Hepatocyte (in vitro differentiated cells): ENCODE data around the gene GNAZ. TPM values are rescaled to one million over a fixed set of nuclear protein-coding genes. Genes with fewer than 3 reads are reported as not detected.

Experiments used
- DNase-seq: peaks from one replicate; pipeline ENCODE4 v3.0.0-alpha.2; 2016; ENCODE audit warnings: low spot score
- H2AFZ ChIP-seq: fragments of 200-600 bp; sonication (generic); 2 replicates; pipeline ENCODE4 v1.6.0; 2016; ENCODE audit warnings: antibody characterized with exemption, mild to moderate bottlenecking
- H3K27ac ChIP-seq: fragments of 200-600 bp; sonication (generic); 2 replicates; pipeline ENCODE4 v1.5.1; 2016; ENCODE audit warnings: mild to moderate bottlenecking
- H3K27me3 ChIP-seq: fragments of 200-600 bp; sonication (generic); 2 replicates; pipeline ENCODE4 v1.6.1; 2016
- H3K36me3 ChIP-seq: fragments of 200-600 bp; sonication (generic); replicated peaks from 2 replicates; pipeline ENCODE4 v1.5.1; 2016; ENCODE audit warnings: low read depth; ENCODE audit not compliant: insufficient read depth
- H3K4me1 ChIP-seq: fragments of 200-600 bp; sonication (generic); 2 replicates; pipeline ENCODE4 v1.5.1; 2016; ENCODE audit warnings: mild to moderate bottlenecking, moderate library complexity; ENCODE audit not compliant: insufficient read depth
- H3K4me2 ChIP-seq: fragments of 200-600 bp; sonication (generic); 2 replicates; pipeline ENCODE4 v1.6.0; 2016
- H3K4me3 ChIP-seq: fragments of 200-600 bp; sonication (generic); 2 replicates; pipeline ENCODE4 v1.5.1; 2016; ENCODE audit warnings: mild to moderate bottlenecking
- H3K79me2 ChIP-seq: fragments of 200-600 bp; sonication (generic); 2 replicates; pipeline ENCODE4 v1.6.0; 2017; ENCODE audit warnings: mild to moderate bottlenecking
- H3K9me2 ChIP-seq: fragments of 200-600 bp; sonication (generic); replicated peaks from 2 replicates; pipeline ENCODE4 v1.6.0; 2017; ENCODE audit warnings: mild to moderate bottlenecking; ENCODE audit not compliant: insufficient read depth
- H3K9me3 ChIP-seq: fragments of 200-600 bp; sonication (generic); 2 replicates; pipeline ENCODE4 v1.5.1; 2016; ENCODE audit warnings: low read depth, mild to moderate bottlenecking
- H4K20me1 ChIP-seq: fragments of 200-600 bp; sonication (generic); 2 replicates; pipeline ENCODE4 v1.6.0; 2016; ENCODE audit warnings: mild to moderate bottlenecking; ENCODE audit not compliant: insufficient read depth, poor library complexity, severe bottlenecking
- CTCF ChIP-seq: fragments of 200-600 bp; sonication (generic); IDR thresholded peaks from 2 replicates; pipeline ENCODE4 v1.5.1; 2016; ENCODE audit warnings: antibody characterized with exemption, mild to moderate bottlenecking; ENCODE audit not compliant: poor library complexity
- EZH2 ChIP-seq: fragments of 200-600 bp; sonication (generic); IDR thresholded peaks from 2 replicates; pipeline ENCODE4 v1.6.1; 2016; ENCODE audit warnings: antibody characterized with exemption, mild to moderate bottlenecking, borderline replicate concordance
- EZH2phosphoT487 ChIP-seq: fragments of 200-600 bp; sonication (generic); IDR thresholded peaks from one replicate; pipeline ENCODE4 v1.6.1; 2018; ENCODE audit warnings: antibody characterized with exemption, mild to moderate bottlenecking, low read depth, moderate library complexity; ENCODE audit not compliant: unreplicated experiment, severe bottlenecking
- WGBS: methylation state at CpG from one replicate; pipeline ENCODE4 v1.1.6; 2016; ENCODE audit warnings: low lambda C conversion rate; ENCODE audit errors: missing lambda C conversion rate; 5-methylcytosine and 5-hydroxymethylcytosine counted together
- polyA plus RNA-seq: library from polyadenylated mRNA; unstranded; fragments of >200 nt; fragmentation: Nextera tagmentation; extraction: Ambion mirVana; gene quantifications from 2 replicates; pipeline ENCODE4 v1.2.1, GENCODE V29; 2016
- total RNA-seq: library from RNA; depleted of rRNA; stranded (reverse); fragments of >200 nt; gene quantifications from 2 replicates; pipeline ENCODE4 v1.2.3, GENCODE V29; 2014

GNAZ gene
- total and polyA plus RNA-seq, 2 experiments from 2014 or later: 3.4 to 4.1 TPM

DNA sequence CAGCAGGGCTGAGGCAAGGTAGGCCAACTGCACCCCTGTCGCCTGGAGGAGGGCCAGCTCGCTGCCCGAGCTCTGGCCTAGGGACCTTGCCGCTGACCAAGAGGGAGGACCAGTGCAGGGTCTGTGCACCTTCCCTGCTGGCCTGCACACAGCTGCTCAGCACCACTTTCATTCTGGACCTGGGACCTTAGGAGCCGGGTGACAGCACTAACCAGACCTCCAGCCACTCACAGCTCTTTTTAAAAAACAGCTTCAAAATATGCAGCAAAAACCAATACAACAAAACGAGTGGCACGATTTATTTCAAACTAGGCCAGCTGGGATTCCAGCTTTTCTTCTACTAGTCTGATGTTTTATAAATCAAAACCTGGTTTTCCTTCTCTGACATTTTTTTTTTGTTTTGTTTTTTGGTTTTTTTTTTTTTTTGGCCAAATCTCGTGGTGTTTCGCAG, 53.5 kb downstream of the GNAZ start:
- Histone ChIP-seq H3K79me2 (no peaks in the 10 kb centered on the region), H3K4me3 (no peak overlapping the region), H3K4me1 (no peaks in the 10 kb centered on the region), H3K36me3 (no peaks in the 10 kb centered on the region), H2AFZ (no peak overlapping the region), H3K9me2 (no peaks in the 10 kb centered on the region), H3K4me2 (no peak overlapping the region), H3K27me3 (no peaks in the 10 kb centered on the region), H4K20me1 (no peaks in the 10 kb centered on the region), H3K27ac (no peak overlapping the region), H3K9me3 (no peaks in the 10 kb centered on the region)
- WGBS: 81% methylated on average over 9 of the region's 9 CpGs
- TF ChIP-seq EZH2phosphoT487: no peak
- TF ChIP-seq CTCF: no peak
- no peak for TF ChIP-seq EZH2
- DNase-seq: no peak

- H3K79me2 ChIP-seq: no peaks in the 10 kb centered on the region
- 84% methylated on average over 19 of the region's 19 CpGs for WGBS
- no peak overlapping the region for H3K4me3 ChIP-seq
- H3K36me3 ChIP-seq: no peaks in the 10 kb centered on the region
- no peaks in the 10 kb centered on the region for H3K9me3 ChIP-seq
- H4K20me1 ChIP-seq: no peaks in the 10 kb centered on the region
- H3K4me1 ChIP-seq: no peaks in the 10 kb centered on the region
- H3K27me3 ChIP-seq: no peaks in the 10 kb centered on the region
- no peak overlapping the region for H3K27ac ChIP-seq
- TF ChIP-seq EZH2phosphoT487: no peak
- no peak for DNase-seq
- H3K9me2 ChIP-seq: no peaks in the 10 kb centered on the region
- H3K4me2 ChIP-seq: no peak overlapping the region
- no peak overlapping the region for H2AFZ ChIP-seq
Observed at GRCh38 chr22:23124611-23125511, 54.5 kb downstream of the GNAZ start.

- Histone ChIP-seq H4K20me1 (no peaks in the 10 kb centered on the region), H3K4me3 (no peak overlapping the region), H3K36me3 (no peaks in the 10 kb centered on the region), H3K4me2 (no peak overlapping the region), H2AFZ (no peak overlapping the region), H3K9me2 (no peaks in the 10 kb centered on the region), H3K27ac (no peak overlapping the region), H3K27me3 (no peaks in the 10 kb centered on the region), H3K9me3 (no peaks in the 10 kb centered on the region), H3K79me2 (no peaks in the 10 kb centered on the region), H3K4me1 (no peaks in the 10 kb centered on the region)
- DNase-seq: no peak
- 89% methylated on average over 18 of the region's 18 CpGs for WGBS
- TF ChIP-seq EZH2phosphoT487 (no peak), CTCF (no peak), EZH2 (no peak)
Observed at GRCh38 chr22:23125512-23126103, 55.3 kb downstream of the GNAZ start.
